SK-N-SH (cell line): ENCODE measurements around the gene GPR61. TPM values are rescaled to one million over a fixed set of nuclear protein-coding genes. Genes with fewer than 3 reads are reported as not detected.
A peak's percentile ranks its signal among the peaks of the same experiment; 100 is the strongest.

Experiments
- CTCF ChIA-PET: fragments of 300-600, 350-600 bp; formaldehyde crosslinking; extraction: SDS; loops from one replicate; lab custom pipeline; 2021; lab: Yijun Ruan, JAX
- POLR2A ChIA-PET: fragments of 350-600 bp; sonication (Branson Sonifier 250); formaldehyde crosslinking; extraction: SDS; loops from one replicate; lab custom pipeline; 2020; ENCODE audit warnings: antibody characterized with exemption, inconsistent platforms; lab: Yijun Ruan, JAX
- DNase-seq: peaks from one replicate; pipeline ENCODE4 v3.0.0; 2012
- H2AFZ ChIP-seq: fragments of 200-600 bp; sonication (generic); 2 replicates; pipeline ENCODE4 v1.8.1; 2016; ENCODE audit warnings: antibody characterized with exemption, mild to moderate bottlenecking, low read depth
- H3F3A ChIP-seq: fragments of 200-600 bp; sonication (generic); replicated peaks from 2 replicates; pipeline ENCODE3; 2016; ENCODE audit warnings: antibody characterized with exemption, mild to moderate bottlenecking; ENCODE audit not compliant: insufficient read depth
- H3K27ac ChIP-seq, 2 experiments: fragments of 200-500 bp in 1 of 2; fragments of 200-600 bp in 1 of 2; sonication (Bioruptor generic) in 1 of 2; sonication (generic), shearing (Covaris generic) in 1 of 2; 2 replicates each; pipeline versions ENCODE4 v1.5.1 to v1.6.1; 2014 to 2016; ENCODE audit warnings: low read depth in 2 of 2, inconsistent platforms in 1 of 2, low read length in 1 of 2, mild to moderate bottlenecking in 1 of 2, mixed read lengths in 1 of 2
- H3K27me3 ChIP-seq: fragments of 200-600 bp; sonication (generic), shearing (Covaris generic); 2 replicates; pipeline ENCODE4 v1.6.1; 2016; ENCODE audit warnings: mixed run types; ENCODE audit not compliant: insufficient read depth
- H3K36me3 ChIP-seq, 2 experiments: fragments of 200-500 bp in 1 of 2; fragments of 200-600 bp in 1 of 2; sonication (Bioruptor generic) in 1 of 2; sonication (generic) in 1 of 2; replicated peaks in 1 of 2; 2 replicates each; pipeline versions ENCODE3 to v1.5.1; 2014 to 2016; ENCODE audit warnings: low read length in 1 of 2, mild to moderate bottlenecking in 1 of 2; ENCODE audit not compliant: insufficient read depth in 2 of 2, control insufficient read depth in 1 of 2
- H3K4me1 ChIP-seq, 2 experiments: fragments of 200-500 bp in 1 of 2; fragments of 200-600 bp in 1 of 2; sonication (Bioruptor generic) in 1 of 2; sonication (generic), shearing (Covaris generic) in 1 of 2; 2 replicates each; pipeline versions ENCODE4 v1.5.1 to v1.6.1; 2014 to 2016; ENCODE audit warnings: low read depth in 1 of 2, low read length in 1 of 2, mixed run types in 1 of 2; ENCODE audit not compliant: insufficient read depth in 2 of 2, control insufficient read depth in 1 of 2
- H3K4me2 ChIP-seq: fragments of 200-600 bp; sonication (generic), shearing (Covaris generic); 2 replicates; pipeline ENCODE4 v1.6.1; 2017; ENCODE audit warnings: mixed run types
- H3K4me3 ChIP-seq, 2 experiments: fragments of 200-500 bp in 1 of 2; fragments of 200-600 bp in 1 of 2; sonication (Bioruptor generic) in 1 of 2; sonication (generic), shearing (Covaris generic) in 1 of 2; 2 replicates each; pipeline versions ENCODE4 v1.5.1 to v1.8.1; 2014 to 2016; ENCODE audit warnings: low read depth in 2 of 2, inconsistent platforms in 1 of 2, low read length in 1 of 2, mild to moderate bottlenecking in 1 of 2, mixed read lengths in 1 of 2, moderate library complexity in 1 of 2
- H3K79me2 ChIP-seq: fragments of 200-600 bp; sonication (generic); 2 replicates; pipeline ENCODE4 v1.8.1; 2017; ENCODE audit warnings: mild to moderate bottlenecking; ENCODE audit not compliant: insufficient read depth
- H3K9ac ChIP-seq: fragments of 200-600 bp; sonication (generic); 2 replicates; pipeline ENCODE4 v1.6.1; 2017; ENCODE audit warnings: mixed run types
- H3K9me2 ChIP-seq: fragments of 200-600 bp; sonication (generic); 2 replicates; pipeline ENCODE4 v1.6.1; 2017; ENCODE audit warnings: mixed run types
- H3K9me3 ChIP-seq: fragments of 200-600 bp; sonication (generic); 2 replicates; pipeline ENCODE4 v1.6.1; 2017; ENCODE audit warnings: mixed run types, mild to moderate bottlenecking, moderate library complexity
- H4K20me1 ChIP-seq: fragments of 200-600 bp; sonication (generic); 2 replicates; pipeline ENCODE4 v1.6.1; 2017; ENCODE audit warnings: mild to moderate bottlenecking, mixed run types; ENCODE audit not compliant: insufficient read depth
- CTCF ChIP-seq: fragments of 200-600 bp; sonication (generic); IDR thresholded peaks from 2 replicates; pipeline ENCODE4 v1.6.1; 2017; ENCODE audit warnings: antibody characterized with exemption, mild to moderate bottlenecking, moderate library complexity
- FOXJ3 ChIP-seq: sonication (generic); formaldehyde crosslinking; IDR thresholded peaks from 2 replicates; pipeline ENCODE4 v1.5.1; 2020; ENCODE audit warnings: mild to moderate bottlenecking, missing genetic modification reagents
- FOXM1 ChIP-seq: IDR thresholded peaks from 2 replicates; pipeline ENCODE4 v1.4.0; 2012; ENCODE audit warnings: low read depth, mild to moderate bottlenecking
- NFIC ChIP-seq: IDR thresholded peaks from 2 replicates; pipeline ENCODE4 v1.4.0; 2012; ENCODE audit warnings: borderline replicate concordance
- NRF1 ChIP-seq: IDR thresholded peaks from 2 replicates; pipeline ENCODE4 v1.6.1; 2012; ENCODE audit warnings: low read depth, mild to moderate bottlenecking, low read length
- POLR2AphosphoS5 ChIP-seq: IDR thresholded peaks from 2 replicates; pipeline ENCODE4 v1.6.1; 2012; ENCODE audit warnings: low read depth, low read length
- RAD21 ChIP-seq: IDR thresholded peaks from 2 replicates; pipeline ENCODE4 v1.6.1; 2012; ENCODE audit warnings: mild to moderate bottlenecking, low read length
- SMC3 ChIP-seq: IDR thresholded peaks from 2 replicates; pipeline ENCODE4 v1.6.1; 2012; ENCODE audit warnings: low read depth, low read length, improper control_type of control experiment
- USF2 ChIP-seq: fragments of 150-350 bp; IDR thresholded peaks from 2 replicates; pipeline ENCODE4 v1.6.1; 2017; ENCODE audit warnings: antibody characterized with exemption, low read length, low read depth, borderline replicate concordance
- YY1 ChIP-seq: IDR thresholded peaks from 2 replicates; pipeline ENCODE4 v1.4.0; 2012; ENCODE audit warnings: low read depth, mild to moderate bottlenecking
- ZBTB33 ChIP-seq: IDR thresholded peaks from 2 replicates; pipeline ENCODE4 v1.4.0; 2012; ENCODE audit warnings: low read depth, borderline replicate concordance
- WGBS: methylation state at CpG from one replicate; pipeline ENCODE4 v1.1.6; 2017; ENCODE audit warnings: low lambda C conversion rate; 5-methylcytosine and 5-hydroxymethylcytosine counted together
- polyA plus RNA-seq, 3 experiments: library from polyadenylated mRNA; depleted of rRNA; stranded (reverse); fragments of >200 nt; gene quantifications; 2 replicates each; pipeline ENCODE4 v1.2.3, GENCODE V29; 2012
- TF ChIP-seq, protein P1 (sequence below): IDR thresholded peaks from 2 replicates; pipeline ENCODE4 v1.4.0; 2012; ENCODE audit warnings: low read depth, borderline replicate concordance
- TF ChIP-seq, protein P2 (sequence below): IDR thresholded peaks from 2 replicates; pipeline ENCODE4; 2012

The GPR61 gene
- polyA plus RNA-seq, 1 of the 3 experiments (the other 2 are of a cell fraction) = not detected

DNA sequence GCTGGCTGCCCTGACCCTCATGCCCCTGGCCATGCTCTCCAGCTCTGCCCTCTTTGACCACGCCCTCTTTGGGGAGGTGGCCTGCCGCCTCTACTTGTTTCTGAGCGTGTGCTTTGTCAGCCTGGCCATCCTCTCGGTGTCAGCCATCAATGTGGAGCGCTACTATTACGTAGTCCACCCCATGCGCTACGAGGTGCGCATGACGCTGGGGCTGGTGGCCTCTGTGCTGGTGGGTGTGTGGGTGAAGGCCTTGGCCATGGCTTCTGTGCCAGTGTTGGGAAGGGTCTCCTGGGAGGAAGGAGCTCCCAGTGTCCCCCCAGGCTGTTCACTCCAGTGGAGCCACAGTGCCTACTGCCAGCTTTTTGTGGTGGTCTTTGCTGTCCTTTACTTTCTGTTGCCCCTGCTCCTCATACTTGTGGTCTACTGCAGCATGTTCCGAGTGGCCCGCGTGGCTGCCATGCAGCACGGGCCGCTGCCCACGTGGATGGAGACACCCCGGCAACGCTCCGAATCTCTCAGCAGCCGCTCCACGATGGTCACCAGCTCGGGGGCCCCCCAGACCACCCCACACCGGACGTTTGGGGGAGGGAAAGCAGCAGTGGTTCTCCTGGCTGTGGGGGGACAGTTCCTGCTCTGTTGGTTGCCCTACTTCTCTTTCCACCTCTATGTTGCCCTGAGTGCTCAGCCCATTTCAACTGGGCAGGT lies 3.8 kb downstream of the GPR61 start (continued):
- TF ChIP-seq, protein P1, sequence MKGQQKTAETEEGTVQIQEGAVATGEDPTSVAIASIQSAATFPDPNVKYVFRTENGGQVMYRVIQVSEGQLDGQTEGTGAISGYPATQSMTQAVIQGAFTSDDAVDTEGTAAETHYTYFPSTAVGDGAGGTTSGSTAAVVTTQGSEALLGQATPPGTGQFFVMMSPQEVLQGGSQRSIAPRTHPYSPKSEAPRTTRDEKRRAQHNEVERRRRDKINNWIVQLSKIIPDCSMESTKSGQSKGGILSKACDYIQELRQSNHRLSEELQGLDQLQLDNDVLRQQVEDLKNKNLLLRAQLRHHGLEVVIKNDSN = no peak
- TF ChIP-seq POLR2AphosphoS5 = no peak

GRCh38 chr1:109543988-109544735 lies 4.5 kb downstream of the GPR61 start:
- H3K4me2 ChIP-seq = no peak overlapping the region
- TF ChIP-seq ZBTB33 (no peak), POLR2AphosphoS5 (no peak), RAD21 (no peak)
- TF ChIP-seq, all 33 proteins: peak for 0
- Histone ChIP-seq H2AFZ (no peak overlapping the region), H3K27me3 (no peaks in the 10 kb centered on the region), H3K9me2 (no peaks in the 10 kb centered on the region), H3F3A (peaks cover 4% of the 10 kb centered on the region), H3K27ac (no peak overlapping the region), H3K9ac (no peak overlapping the region), H3K4me3 (no peak overlapping the region), H3K79me2 (peaks cover 22% of the 10 kb centered on the region), H3K9me3 (no peaks in the 10 kb centered on the region), H3K4me1 (peaks cover 0 to 17% of the 10 kb centered on the region in 2 experiments; a peak in 2 of 4 replicates), H3K36me3 (no peaks in the 10 kb centered on the region), H4K20me1 (peaks cover 2% of the 10 kb centered on the region)
- ChIA-PET CTCF (interaction anchor here (0.7 to 26.3 kb wide), 9 partner anchors 10 to 440 kb away, joined by 3 to 1710 read pairs (median 53); partner anchors contain the start of genes AHCYL1, AMIGO1, ATXN7L2 and CYB561D1), POLR2A (no interaction called here)
- DNase-seq = no peak
- 72% methylated on average over 7 of the region's 14 CpGs for WGBS

DNA sequence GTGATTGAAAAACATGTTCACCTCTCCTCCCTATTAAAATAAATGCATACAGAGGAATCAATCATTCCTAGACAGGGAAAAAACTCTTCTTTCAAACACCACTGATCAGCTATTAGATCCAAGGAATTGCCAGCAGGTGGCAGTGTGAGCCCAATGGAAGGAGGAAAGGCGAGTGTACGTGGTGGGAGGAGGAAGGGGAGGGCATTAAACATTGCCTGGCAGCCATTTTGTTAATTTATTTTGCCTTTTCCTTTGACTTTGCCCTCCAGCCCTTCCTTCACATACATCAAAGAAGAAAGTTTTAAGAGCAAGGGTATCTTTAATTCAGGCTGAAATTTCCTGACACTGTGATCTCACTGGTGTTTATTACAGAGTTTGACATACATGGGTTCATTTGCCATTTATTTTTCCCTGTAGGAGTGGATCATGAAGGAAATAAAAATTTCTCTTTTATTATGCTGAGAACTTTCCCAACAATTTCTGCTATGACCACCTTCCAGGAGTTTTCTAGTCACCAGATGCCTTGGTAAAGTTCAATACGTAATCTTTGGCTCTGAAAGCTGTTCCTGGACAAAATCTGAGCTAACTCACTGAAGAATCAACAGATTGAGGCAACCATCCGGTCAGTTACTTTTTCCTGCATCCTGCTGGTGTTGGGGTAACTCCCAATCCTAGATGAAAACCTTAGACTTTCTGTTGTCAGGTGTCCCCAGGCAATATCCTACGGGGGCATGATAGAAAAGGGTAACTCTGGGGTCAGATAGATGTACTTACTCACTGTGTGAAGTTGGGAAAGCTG lies 6.8 kb downstream of the GPR61 start:
- Histone ChIP-seq H3K9me3 (no peaks in the 10 kb centered on the region), H3K36me3 (peaks cover 0 to under 1% of the 10 kb centered on the region in 2 experiments), H3K27me3 (no peaks in the 10 kb centered on the region), H3K4me2 (peak overlapping the region; percentile 80), H3K27ac (peak overlapping the region; percentile 88 to 93), H3K79me2 (peaks cover 45% of the 10 kb centered on the region), H4K20me1 (peaks cover 26% of the 10 kb centered on the region), H3K9me2 (no peaks in the 10 kb centered on the region), H3K4me1 (peaks cover 0 to 20% of the 10 kb centered on the region in 2 experiments; a peak in 2 of 4 replicates), H2AFZ (peak overlapping the region; percentile 71), H3K9ac (peak overlapping the region; percentile 93), H3F3A (peaks cover 4% of the 10 kb centered on the region), H3K4me3 (peak overlapping the region; percentile 80 to 88)
- CTCF ChIA-PET = interaction anchor here (0.6 to 26.3 kb wide), 45 partner anchors 9 to 465 kb away, joined by 3 to 1710 read pairs (median 5); partner anchors contain the start of genes AHCYL1, AMIGO1, AMPD2 and ATXN7L2
- 25% methylated on average over 5 of the region's 5 CpGs for WGBS
- DNase-seq = peak; percentile 94
- POLR2A ChIA-PET = interaction anchor here (0.7 to 2.6 kb wide), 5 partner anchors 74 to 438 kb away, joined by 3 to 17 read pairs (median 3); partner anchors contain the start of gene AHCYL1
- TF ChIP-seq FOXJ3 (CRISPR knock-in tag) = no peak
- TF ChIP-seq YY1 = peak; percentile 92
- peak; percentile 94 for TF ChIP-seq SMC3
- TF ChIP-seq NRF1 = no peak
- no peak for TF ChIP-seq FOXM1
- TF ChIP-seq RAD21 = peak; percentile 99
- TF ChIP-seq USF2 = no peak
- no peak for TF ChIP-seq NFIC
- peak; percentile 89 for TF ChIP-seq CTCF
- TF ChIP-seq, protein P2, sequence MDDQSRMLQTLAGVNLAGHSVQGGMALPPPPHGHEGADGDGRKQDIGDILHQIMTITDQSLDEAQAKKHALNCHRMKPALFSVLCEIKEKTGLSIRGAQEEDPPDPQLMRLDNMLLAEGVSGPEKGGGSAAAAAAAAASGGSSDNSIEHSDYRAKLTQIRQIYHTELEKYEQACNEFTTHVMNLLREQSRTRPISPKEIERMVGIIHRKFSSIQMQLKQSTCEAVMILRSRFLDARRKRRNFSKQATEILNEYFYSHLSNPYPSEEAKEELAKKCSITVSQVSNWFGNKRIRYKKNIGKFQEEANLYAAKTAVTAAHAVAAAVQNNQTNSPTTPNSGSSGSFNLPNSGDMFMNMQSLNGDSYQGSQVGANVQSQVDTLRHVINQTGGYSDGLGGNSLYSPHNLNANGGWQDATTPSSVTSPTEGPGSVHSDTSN = no peak; the same call in 1 of the 2 replicates
